PFSK-1 (cell line): ENCODE data around the gene NSMCE1.

ENCODE experiments used
- FOXP2 ChIP-seq: optimal IDR thresholded peaks from 2 replicates; pipeline ENCODE3; 2011; ENCODE audit warnings: borderline replicate concordance, control low read depth, inconsistent platforms; ENCODE audit not compliant: insufficient read depth; ENCODE audit errors: extremely low read length, extremely low read depth
- POLR2AphosphoS5 ChIP-seq: IDR thresholded peaks from 2 replicates; pipeline ENCODE4 v1.6.1; 2012; ENCODE audit warnings: low read depth, mild to moderate bottlenecking, control low read depth, low read length, moderate library complexity
- REST ChIP-seq, 2 experiments: IDR thresholded peaks; 2 replicates each; pipeline versions ENCODE4 v1.6.1 to v1.8.0; 2011 to 2012; ENCODE audit warnings: low read depth in 2 of 2, low read length in 2 of 2, control low read depth in 1 of 2, inconsistent platforms in 1 of 2, mild to moderate bottlenecking in 1 of 2, moderate library complexity in 1 of 2; ENCODE audit not compliant: insufficient read depth in 1 of 2
- SIN3A ChIP-seq: IDR thresholded peaks from 2 replicates; pipeline ENCODE4 v1.6.1; 2012; ENCODE audit warnings: mild to moderate bottlenecking, low read length, moderate library complexity, borderline replicate concordance; ENCODE audit not compliant: insufficient read depth

DNA sequence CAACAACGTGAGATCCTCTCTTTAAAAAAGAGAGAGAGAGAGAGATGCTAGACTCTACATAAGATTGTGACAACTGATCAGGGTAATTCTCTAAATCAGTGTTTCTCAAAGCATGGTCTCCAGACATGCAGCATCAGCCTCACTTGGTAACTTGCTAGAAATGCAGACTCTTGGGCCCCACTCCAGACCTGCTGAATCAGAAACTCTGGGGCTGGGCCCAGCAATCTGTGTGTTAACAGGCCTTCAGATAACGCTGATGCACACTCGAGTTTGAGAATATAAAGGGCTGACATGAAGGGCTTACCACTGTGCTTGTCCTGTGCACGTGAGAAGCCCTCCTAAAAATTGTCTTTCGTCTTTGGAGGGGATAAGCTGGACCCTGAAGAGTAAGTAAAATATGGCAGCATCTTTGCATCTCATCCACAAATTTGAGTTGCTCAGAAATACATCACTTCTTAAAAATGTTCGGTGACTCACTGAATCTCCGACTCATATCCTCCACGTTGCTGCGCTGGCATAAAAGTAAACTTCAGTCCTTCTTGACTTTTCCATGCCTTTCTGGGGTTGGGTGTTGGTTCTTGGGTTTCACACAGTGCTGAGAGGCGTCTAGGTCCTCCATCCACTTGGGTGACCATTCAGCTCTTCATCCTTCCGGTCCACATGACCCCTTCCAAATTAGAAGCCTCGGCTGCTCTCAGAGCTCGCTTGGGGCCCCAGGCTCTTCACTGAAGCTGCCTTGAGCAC lies 91.4 kb downstream of the NSMCE1 start:
- TF ChIP-seq REST (IDR thresholded peaks at IDR 0.05; ENCODE audit: insufficient read depth in 1 of 2, low read depth in 2 of 2, low read length in 2 of 2) (no peak), FOXP2 (no peak), POLR2AphosphoS5 (no peak), SIN3A (no peak)
